Fibroblast of lung (primary cell): ENCODE measurements around the gene TGM6. TPM values are rescaled to one million over a fixed set of nuclear protein-coding genes. Genes with fewer than 3 reads are reported as not detected.

ENCODE experiments used
- DNase-seq, 2 donors: peaks; one replicate each; pipeline versions ENCODE4 v3.0.0 to v3.0.0-alpha.2; 2010; ENCODE audit warnings: low read depth in 2 of 2
- H2AFZ ChIP-seq: 2 replicates; pipeline ENCODE4 v1.5.1; 2012; ENCODE audit warnings: low read length, control low read depth, inconsistent platforms
- H3K27ac ChIP-seq: 2 replicates; pipeline ENCODE4 v1.5.1; 2011; ENCODE audit warnings: low read length, control low read depth; ENCODE audit not compliant: insufficient read depth
- H3K27me3 ChIP-seq: 2 replicates; pipeline ENCODE4 v1.5.1; 2011; ENCODE audit warnings: mild to moderate bottlenecking, low read length; ENCODE audit not compliant: control insufficient read depth, insufficient read depth
- H3K36me3 ChIP-seq: 2 replicates; pipeline ENCODE4 v1.5.1; 2011; ENCODE audit warnings: low read length; ENCODE audit not compliant: control insufficient read depth, insufficient read depth
- H3K4me1 ChIP-seq: 2 replicates; pipeline ENCODE4 v1.5.1; 2011; ENCODE audit warnings: low read length; ENCODE audit not compliant: control insufficient read depth, insufficient read depth; ENCODE audit errors: extremely low read depth
- H3K4me2 ChIP-seq: 2 replicates; pipeline ENCODE4 v1.5.1; 2011; ENCODE audit warnings: low read length, control low read depth; ENCODE audit not compliant: insufficient read depth; ENCODE audit errors: extremely low read depth
- H3K4me3 ChIP-seq, 4 experiments: fragments of 200-600 bp in 1 of 4; sonication (generic) in 1 of 4; replicated peaks in 1 of 4; 2 replicates each; pipeline ENCODE4 v1.5.1; 2011 to 2016; ENCODE audit warnings: low read length in 4 of 4, low read depth in 3 of 4, mild to moderate bottlenecking in 3 of 4, control low read depth in 2 of 4, inconsistent platforms in 1 of 4, mixed read lengths in 1 of 4; ENCODE audit not compliant: insufficient read depth in 1 of 4; ENCODE audit errors: control extremely low read depth in 1 of 4
- H3K79me2 ChIP-seq: 2 replicates; pipeline ENCODE4 v1.5.1; 2012; ENCODE audit warnings: mild to moderate bottlenecking, low read length, inconsistent platforms; ENCODE audit not compliant: control insufficient read depth, insufficient read depth
- H3K9ac ChIP-seq: 2 replicates; pipeline ENCODE4 v1.5.1; 2011; ENCODE audit warnings: mild to moderate bottlenecking, low read length, control low read depth; ENCODE audit not compliant: insufficient read depth
- H3K9me3 ChIP-seq: 2 replicates; pipeline ENCODE4 v1.5.1; 2012; ENCODE audit warnings: low read depth, low read length; ENCODE audit not compliant: control insufficient read depth, insufficient read depth
- H4K20me1 ChIP-seq: 2 replicates; pipeline ENCODE4 v1.5.1; 2011; ENCODE audit warnings: low read length; ENCODE audit not compliant: control insufficient read depth, insufficient read depth; ENCODE audit errors: extremely low read depth
- EZH2 ChIP-seq: IDR thresholded peaks from 2 replicates; pipeline ENCODE4 v1.5.1; 2012; ENCODE audit warnings: low read length, control low read depth, mild to moderate bottlenecking; ENCODE audit errors: missing control alignments
- polyA plus RNA-seq, 2 donors: library from polyadenylated mRNA; depleted of rRNA in 1 of 2; stranded (reverse) in 1 of 2; unstranded in 1 of 2; fragments of >200 nt; gene quantifications; 2 replicates each; pipeline ENCODE4 v1.2.1, GENCODE V29; 2011 to 2012; ENCODE audit warnings: missing spikeins in 1 of 2
- total RNA-seq: library from RNA; depleted of rRNA; stranded (reverse); fragments of >200 nt; gene quantifications from 2 replicates; pipeline ENCODE4 v1.2.1, GENCODE V29; 2014
- TF ChIP-seq, protein P1 (sequence below), 2 donors: IDR thresholded peaks in 1 of 2; conservative IDR thresholded peaks in 1 of 2; 1 replicate in 1 of 2; 2 replicates in 1 of 2; pipeline ENCODE4 v1.5.1; 2011 to 2012; ENCODE audit warnings: low read length in 2 of 2, control low read depth in 1 of 2, inconsistent platforms in 1 of 2, low read depth in 1 of 2, mild to moderate bottlenecking in 1 of 2

The TGM6 gene
- total and polyA plus RNA-seq, 2 donors (not counting 1 experiment from before 2014, with no cell fraction given): not detected

DNA sequence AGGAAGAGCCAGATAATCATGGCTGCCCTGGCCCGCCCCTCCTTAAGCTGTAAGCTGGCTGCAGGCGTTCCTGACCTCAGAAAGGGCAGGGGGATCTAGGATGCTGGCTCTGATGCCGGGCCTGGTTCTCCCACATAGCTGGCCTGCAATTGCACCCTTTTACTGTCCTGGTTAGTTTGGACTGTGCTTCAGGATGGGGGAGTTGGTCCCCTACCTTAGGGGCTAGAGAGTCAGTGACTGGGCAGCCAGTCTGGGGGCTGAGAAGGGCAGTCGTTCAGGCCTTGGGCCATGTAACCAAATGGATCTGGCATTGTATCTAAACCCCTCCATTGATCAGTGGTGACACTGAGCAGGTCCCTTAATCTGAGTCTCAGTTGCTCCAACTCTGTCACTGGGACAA, 44.2 kb upstream of the TGM6 start:
- Histone ChIP-seq H3K27ac (no peak overlapping the region), H2AFZ (no peak overlapping the region), H3K9me3 (no peaks in the 10 kb centered on the region), H4K20me1 (no peaks in the 10 kb centered on the region), H3K9ac (no peak overlapping the region), H3K27me3 (no peaks in the 10 kb centered on the region), H3K4me3 (no peak overlapping the region), H3K79me2 (no peaks in the 10 kb centered on the region), H3K36me3 (no peaks in the 10 kb centered on the region), H3K4me2 (no peak overlapping the region), H3K4me1 (no peaks in the 10 kb centered on the region)
- DNase-seq: no peak
- TF ChIP-seq, protein P1, sequence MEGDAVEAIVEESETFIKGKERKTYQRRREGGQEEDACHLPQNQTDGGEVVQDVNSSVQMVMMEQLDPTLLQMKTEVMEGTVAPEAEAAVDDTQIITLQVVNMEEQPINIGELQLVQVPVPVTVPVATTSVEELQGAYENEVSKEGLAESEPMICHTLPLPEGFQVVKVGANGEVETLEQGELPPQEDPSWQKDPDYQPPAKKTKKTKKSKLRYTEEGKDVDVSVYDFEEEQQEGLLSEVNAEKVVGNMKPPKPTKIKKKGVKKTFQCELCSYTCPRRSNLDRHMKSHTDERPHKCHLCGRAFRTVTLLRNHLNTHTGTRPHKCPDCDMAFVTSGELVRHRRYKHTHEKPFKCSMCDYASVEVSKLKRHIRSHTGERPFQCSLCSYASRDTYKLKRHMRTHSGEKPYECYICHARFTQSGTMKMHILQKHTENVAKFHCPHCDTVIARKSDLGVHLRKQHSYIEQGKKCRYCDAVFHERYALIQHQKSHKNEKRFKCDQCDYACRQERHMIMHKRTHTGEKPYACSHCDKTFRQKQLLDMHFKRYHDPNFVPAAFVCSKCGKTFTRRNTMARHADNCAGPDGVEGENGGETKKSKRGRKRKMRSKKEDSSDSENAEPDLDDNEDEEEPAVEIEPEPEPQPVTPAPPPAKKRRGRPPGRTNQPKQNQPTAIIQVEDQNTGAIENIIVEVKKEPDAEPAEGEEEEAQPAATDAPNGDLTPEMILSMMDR (conservative IDR thresholded peaks at IDR 0.05 in 1 of 2, IDR thresholded peaks at IDR 0.05 in 1 of 2; ENCODE audit: low read depth in 1 of 2, low read length in 2 of 2): no peak
- no peak for TF ChIP-seq EZH2

DNA sequence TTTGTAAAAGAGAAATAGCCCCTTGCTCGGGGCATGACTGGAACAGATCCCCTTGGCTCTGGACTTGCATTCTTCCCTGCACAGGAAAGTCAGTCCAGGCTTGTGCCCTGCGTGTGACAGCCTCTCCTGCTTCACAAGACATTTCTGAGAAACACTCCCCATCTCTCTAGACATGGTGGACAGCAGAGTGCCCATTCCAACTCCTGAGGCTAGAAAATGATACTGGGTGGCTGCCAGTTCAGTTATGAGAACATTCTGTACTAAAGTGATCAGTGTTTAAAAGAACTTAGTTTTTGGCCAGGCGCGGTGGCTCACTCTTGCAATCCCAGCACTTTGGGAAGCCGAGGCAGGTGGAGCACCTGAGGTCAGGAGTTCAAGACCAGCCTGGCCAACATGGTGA, 43.6 kb upstream of the TGM6 start:
- no peak for DNase-seq
- TF ChIP-seq EZH2: no peak
- TF ChIP-seq, protein P1 (conservative IDR thresholded peaks at IDR 0.05 in 1 of 2, IDR thresholded peaks at IDR 0.05 in 1 of 2; ENCODE audit: low read depth in 1 of 2, low read length in 2 of 2): no peak

DNA sequence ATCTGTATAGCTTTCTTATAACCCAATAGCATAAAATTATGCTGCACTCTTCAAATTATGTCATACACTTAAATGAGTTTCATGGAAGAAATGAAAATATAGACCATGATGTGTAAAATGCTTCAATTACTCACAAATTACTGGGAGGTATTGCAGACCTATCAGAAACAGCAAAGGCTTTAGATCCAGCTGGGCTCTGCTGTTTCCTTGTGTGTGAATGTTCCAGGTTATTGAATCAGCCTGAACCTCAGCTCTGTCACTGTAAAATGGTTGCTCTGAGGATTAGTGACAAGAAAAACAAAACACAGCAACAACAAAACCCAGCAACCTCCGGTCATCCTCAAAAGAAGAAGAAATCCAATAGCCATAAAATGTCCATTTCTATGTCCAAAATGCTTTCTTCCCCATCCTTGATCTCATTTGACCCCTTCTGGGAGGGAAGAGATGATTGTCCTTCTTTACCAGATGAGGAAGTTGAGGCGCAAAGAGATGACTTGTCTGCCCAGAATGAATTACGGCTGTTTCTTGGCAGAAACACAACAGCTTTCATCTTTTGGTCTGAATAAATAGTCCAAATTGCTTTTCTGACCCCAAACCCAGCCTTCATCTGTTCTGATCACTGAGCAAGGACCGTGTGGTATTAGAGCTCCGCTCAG, 42.2 kb upstream of the TGM6 start:
- Histone ChIP-seq H3K27me3 (no peaks in the 10 kb centered on the region), H3K9me3 (no peaks in the 10 kb centered on the region), H3K4me3 (no peak overlapping the region), H4K20me1 (no peaks in the 10 kb centered on the region), H3K36me3 (no peaks in the 10 kb centered on the region), H3K4me1 (no peaks in the 10 kb centered on the region), H3K4me2 (no peak overlapping the region), H3K79me2 (no peaks in the 10 kb centered on the region), H2AFZ (no peak overlapping the region), H3K9ac (no peak overlapping the region), H3K27ac (no peak overlapping the region)
- DNase-seq: no peak
- no peak for TF ChIP-seq EZH2
- TF ChIP-seq, protein P1 (conservative IDR thresholded peaks at IDR 0.05 in 1 of 2, IDR thresholded peaks at IDR 0.05 in 1 of 2; ENCODE audit: low read depth in 1 of 2, low read length in 2 of 2): no peak

More for the DNA sequence above, 43.6 kb upstream of the TGM6 start:
- no peaks in the 10 kb centered on the region for H3K79me2 ChIP-seq
- H4K20me1 ChIP-seq: no peaks in the 10 kb centered on the region
- no peaks in the 10 kb centered on the region for H3K27me3 ChIP-seq
- H3K9me3 ChIP-seq: no peaks in the 10 kb centered on the region
- H3K4me2 ChIP-seq: no peak overlapping the region
- no peak overlapping the region for H2AFZ ChIP-seq
- no peaks in the 10 kb centered on the region for H3K36me3 ChIP-seq
- no peaks in the 10 kb centered on the region for H3K4me1 ChIP-seq
- H3K9ac ChIP-seq: no peak overlapping the region
- H3K4me3 ChIP-seq: no peak overlapping the region
- no peak overlapping the region for H3K27ac ChIP-seq
